ENCODE results near the gene GYS1. TPM values are rescaled to one million over a fixed set of nuclear protein-coding genes. Genes with fewer than 3 reads are reported as not detected.

The GYS1 gene
- polyA plus RNA-seq, 6 donors from 2014 or later, result 16.0 to 24.1 (median 20.5) TPM

GRCh38 chr19:49014123-49014869 lies 21.2 kb upstream of the GYS1 start:
- Mint-ChIP-seq H3K27me3 (peaks cover 0 to 5% (median 0%) of the 10 kb centered on the region in 3 donors), H3K4me1 (peaks cover 8 to 16% (median 8%) of the 10 kb centered on the region in 3 donors), H3K9me3 (no peaks in the 10 kb centered on the region), H3K36me3 (peaks cover 0 to 9% of the 10 kb centered on the region in 2 donors), H3K4me3 (peak overlapping the region in 2 of 8 donors; percentile 30 to 76), H3K27ac (no peak overlapping the region)
- DNase-seq (no peak), ATAC-seq (ENCODE audit: low read depth in 2 of 2) (no peak)

GRCh38 chr19:49011194-49011593 lies 18.1 kb upstream of the GYS1 start:
- DNase-seq (no peak), ATAC-seq (ENCODE audit: low read depth in 2 of 2) (no peak)
- Mint-ChIP-seq H3K27me3 (no peaks in the 10 kb centered on the region), H3K4me1 (peaks cover 0 to 4% (median 0%) of the 10 kb centered on the region in 3 donors), H3K36me3 (peaks cover 0 to 9% of the 10 kb centered on the region in 2 donors), H3K4me3 (no peak overlapping the region), H3K9me3 (no peaks in the 10 kb centered on the region), H3K27ac (no peak overlapping the region)

DNA sequence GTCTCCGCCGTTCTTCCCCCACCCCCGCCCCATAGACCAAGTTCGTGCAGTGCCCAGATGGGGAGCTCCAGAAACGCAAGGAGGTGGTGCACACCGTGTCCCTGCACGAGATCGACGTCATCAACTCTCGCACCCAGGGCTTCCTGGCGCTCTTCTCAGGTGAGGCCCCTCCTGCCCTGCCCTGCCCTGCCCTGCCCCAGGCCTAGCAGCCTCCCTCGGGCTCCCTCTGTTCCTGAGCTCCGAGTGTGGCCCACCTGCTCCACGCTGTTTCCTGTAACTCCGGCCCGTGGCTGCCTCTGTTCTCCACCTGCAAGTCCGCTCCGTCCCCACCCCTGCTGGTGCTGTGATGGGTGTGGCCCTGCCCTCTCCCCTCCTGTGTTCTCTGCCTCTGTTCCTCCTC lies 17.3 kb upstream of the GYS1 start:
- H3K9me3 Mint-ChIP-seq, result no peaks in the 10 kb centered on the region
- no peak for DNase-seq
- no peak overlapping the region for H3K4me3 Mint-ChIP-seq
- H3K27me3 Mint-ChIP-seq, result no peaks in the 10 kb centered on the region
- peaks cover 0 to 9% of the 10 kb centered on the region in 2 donors for H3K36me3 Mint-ChIP-seq
- ATAC-seq (ENCODE audit: low read depth in 2 of 2), result no peak
- no peak overlapping the region for H3K27ac Mint-ChIP-seq
- peaks cover 0 to 4% (median 0%) of the 10 kb centered on the region in 3 donors for H3K4me1 Mint-ChIP-seq

GRCh38 chr19:49009828-49010227 lies 16.7 kb upstream of the GYS1 start:
- H3K27ac Mint-ChIP-seq, result no peak overlapping the region
- ATAC-seq (ENCODE audit: low read depth in 2 of 2) (no peak), DNase-seq (no peak)
- peaks cover 0 to 9% of the 10 kb centered on the region in 2 donors for H3K36me3 Mint-ChIP-seq
- no peak overlapping the region for H3K4me3 Mint-ChIP-seq
- no peaks in the 10 kb centered on the region for H3K27me3 Mint-ChIP-seq
- no peaks in the 10 kb centered on the region for H3K9me3 Mint-ChIP-seq
- H3K4me1 Mint-ChIP-seq, result peaks cover 0 to 4% (median 0%) of the 10 kb centered on the region in 3 donors

- peaks cover 0 to 4% (median 0%) of the 10 kb centered on the region in 3 donors for H3K4me1 Mint-ChIP-seq
- no peak overlapping the region for H3K27ac Mint-ChIP-seq
- DNase-seq, result no peak
- ATAC-seq (ENCODE audit: low read depth in 2 of 2), result no peak
- no peaks in the 10 kb centered on the region for H3K9me3 Mint-ChIP-seq
- no peak overlapping the region for H3K4me3 Mint-ChIP-seq
- H3K27me3 Mint-ChIP-seq, result no peaks in the 10 kb centered on the region
- H3K36me3 Mint-ChIP-seq, result peaks cover 6 to 9% of the 10 kb centered on the region in 2 donors
These were observed 13.8 kb upstream of the GYS1 start for GRCh38 chr19:49006905-49007304.

- Mint-ChIP-seq H3K9me3 (no peaks in the 10 kb centered on the region), H3K27ac (no peak overlapping the region), H3K36me3 (peaks cover 0 to 6% of the 10 kb centered on the region in 2 donors)
These were observed 12.0 kb upstream of the GYS1 start for GRCh38 chr19:49004964-49005614.

GRCh38 chr19:49004133-49004532 lies 11.0 kb upstream of the GYS1 start:
- no peak overlapping the region for H3K4me3 Mint-ChIP-seq
- no peaks in the 10 kb centered on the region for H3K27me3 Mint-ChIP-seq
- H3K36me3 Mint-ChIP-seq, result peaks cover 0 to 6% of the 10 kb centered on the region in 2 donors
- DNase-seq (no peak), ATAC-seq (ENCODE audit: low read depth in 2 of 2) (no peak)
- H3K4me1 Mint-ChIP-seq, result peaks cover 0 to 7% (median 6%) of the 10 kb centered on the region in 3 donors
- no peak overlapping the region for H3K27ac Mint-ChIP-seq
- H3K9me3 Mint-ChIP-seq, result no peaks in the 10 kb centered on the region

More at GRCh38 chr19:49004964-49005614, 12.0 kb upstream of the GYS1 start:
- no peaks in the 10 kb centered on the region for H3K27me3 Mint-ChIP-seq
- no peak for ATAC-seq (ENCODE audit: low read depth in 2 of 2)
- no peak for DNase-seq
- H3K4me3 Mint-ChIP-seq, result no peak overlapping the region
- no peaks in the 10 kb centered on the region for H3K4me1 Mint-ChIP-seq

- DNase-seq (peak; percentile 36), ATAC-seq (ENCODE audit: low read depth in 2 of 2) (peak; percentile 78 to 79)
- Mint-ChIP-seq H3K9me3 (no peaks in the 10 kb centered on the region), H3K4me1 (peaks cover 17 to 31% (median 18%) of the 10 kb centered on the region in 3 donors), H3K27me3 (no peaks in the 10 kb centered on the region), H3K27ac (peak overlapping the region in 1 of 6 donors; percentile 41), H3K36me3 (peaks cover 0 to 6% of the 10 kb centered on the region in 2 donors), H3K4me3 (peak overlapping the region in 2 of 8 donors; percentile 50 to 68)
These were observed 6.6 kb upstream of the GYS1 start for GRCh38 chr19:48999481-49000325.

GRCh38 chr19:48997972-48998371 lies 4.9 kb upstream of the GYS1 start:
- ATAC-seq (ENCODE audit: low read depth in 2 of 2), result no peak
- Mint-ChIP-seq H3K4me3 (peak overlapping the region in 2 of 8 donors; percentile 15 to 40), H3K27me3 (no peaks in the 10 kb centered on the region), H3K36me3 (no peaks in the 10 kb centered on the region), H3K4me1 (peaks cover 25 to 43% (median 28%) of the 10 kb centered on the region in 3 donors), H3K9me3 (peaks cover 0 to 2% (median 0%) of the 10 kb centered on the region in 7 donors), H3K27ac (peak overlapping the region in 1 of 6 donors; percentile 21)
- DNase-seq, result no peak

GRCh38 chr19:48994035-48994386 lies 902 bp upstream of the GYS1 start:
- DNase-seq (no peak), ATAC-seq (ENCODE audit: low read depth in 2 of 2) (no peak)
- H3K4me3 Mint-ChIP-seq, result peak overlapping the region; percentile 89 to 100 (median 96)
- peaks cover 0 to 2% (median 0%) of the 10 kb centered on the region in 7 donors for H3K9me3 Mint-ChIP-seq
- H3K4me1 Mint-ChIP-seq, result peaks cover 39 to 49% (median 47%) of the 10 kb centered on the region in 3 donors
- H3K27ac Mint-ChIP-seq, result peak overlapping the region; percentile 93 to 99 (median 98)
- no peaks in the 10 kb centered on the region for H3K27me3 Mint-ChIP-seq
- peaks cover 0 to 3% of the 10 kb centered on the region in 2 donors for H3K36me3 Mint-ChIP-seq

GRCh38 chr19:48992581-48993174 lies 431 bp downstream of the GYS1 start:
- ATAC-seq (ENCODE audit: low read depth in 2 of 2) (no peak), DNase-seq (no peak)
- Mint-ChIP-seq H3K4me1 (peaks cover 34 to 48% (median 41%) of the 10 kb centered on the region in 3 donors), H3K27ac (peak overlapping the region; percentile 33 to 99 (median 89)), H3K27me3 (no peaks in the 10 kb centered on the region), H3K9me3 (peaks cover 0 to 2% (median 0%) of the 10 kb centered on the region in 7 donors), H3K36me3 (peaks cover 9 to 17% of the 10 kb centered on the region in 2 donors), H3K4me3 (peak overlapping the region; percentile 89 to 100 (median 96))

- Mint-ChIP-seq H3K9me3 (peaks cover 0 to 2% (median 0%) of the 10 kb centered on the region in 7 donors), H3K4me3 (peak overlapping the region; percentile 89 to 100 (median 96)), H3K27ac (peak overlapping the region in 4 of 6 donors; percentile 20 to 97 (median 89)), H3K4me1 (peaks cover 36 to 50% (median 37%) of the 10 kb centered on the region in 3 donors), H3K36me3 (peaks cover 9 to 17% of the 10 kb centered on the region in 2 donors), H3K27me3 (no peaks in the 10 kb centered on the region)
- DNase-seq (no peak), ATAC-seq (ENCODE audit: low read depth in 2 of 2) (no peak)
These were observed 1.1 kb downstream of the GYS1 start for GRCh38 chr19:48991873-48992580.

All from naive B cell (primary cell).